Fibroblast of the aortic adventitia (primary cell): Measurements from ENCODE around the gene NT5C. TPM values are rescaled to one million over a fixed set of nuclear protein-coding genes. Genes with fewer than 3 reads are reported as not detected.
"Not testable (repeated sequence)": the region's sequence is repeated elsewhere in the genome, so short reads cannot be mapped to it uniquely, and the experiment has no call there.

Experiments used
- DNase-seq: peaks from one replicate; pipeline ENCODE4 v3.0.0-alpha.2; 2010; ENCODE audit warnings: low read depth
- H3K4me3 ChIP-seq: 2 replicates; pipeline ENCODE4 v1.5.1; 2011; ENCODE audit warnings: low read depth, mild to moderate bottlenecking, control low read depth, low read length, moderate library complexity
- total RNA-seq: library from RNA; depleted of rRNA; stranded (reverse); fragments of >200 nt; gene quantifications from 2 replicates; pipeline ENCODE4 v1.2.3, GENCODE V29; 2012; ENCODE audit warnings: low replicate concordance
- TF ChIP-seq, protein P1 (sequence below): IDR thresholded peaks from 2 replicates; pipeline ENCODE4 v1.5.1; 2011; ENCODE audit warnings: mild to moderate bottlenecking, low read length, control low read depth, inconsistent platforms; ENCODE audit not compliant: insufficient read depth

Gene NT5C
- total RNA-seq, 1 donor, result 39.8 TPM

DNA sequence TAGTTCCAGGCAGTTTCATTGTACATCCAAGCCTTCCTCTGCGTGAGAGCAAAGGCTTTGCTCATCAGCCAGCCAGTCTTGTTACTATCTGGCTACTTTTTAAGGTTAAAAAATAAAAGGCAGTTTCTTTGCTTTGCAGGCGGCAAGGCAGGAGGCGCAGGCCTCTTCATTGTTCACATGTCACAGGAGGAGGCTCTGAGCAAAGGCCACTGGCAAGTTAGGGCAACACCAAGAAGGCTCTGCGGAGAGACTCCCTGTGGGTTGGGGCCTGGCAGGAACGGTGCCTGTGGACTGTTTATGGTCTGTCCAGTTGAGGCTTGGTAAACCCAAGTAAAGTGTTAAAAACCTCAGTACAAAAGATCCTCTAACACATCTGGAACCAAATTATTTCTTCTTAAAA, 3.9 kb upstream of the NT5C start:
- no peak overlapping the region for H3K4me3 ChIP-seq
- TF ChIP-seq, protein P1, sequence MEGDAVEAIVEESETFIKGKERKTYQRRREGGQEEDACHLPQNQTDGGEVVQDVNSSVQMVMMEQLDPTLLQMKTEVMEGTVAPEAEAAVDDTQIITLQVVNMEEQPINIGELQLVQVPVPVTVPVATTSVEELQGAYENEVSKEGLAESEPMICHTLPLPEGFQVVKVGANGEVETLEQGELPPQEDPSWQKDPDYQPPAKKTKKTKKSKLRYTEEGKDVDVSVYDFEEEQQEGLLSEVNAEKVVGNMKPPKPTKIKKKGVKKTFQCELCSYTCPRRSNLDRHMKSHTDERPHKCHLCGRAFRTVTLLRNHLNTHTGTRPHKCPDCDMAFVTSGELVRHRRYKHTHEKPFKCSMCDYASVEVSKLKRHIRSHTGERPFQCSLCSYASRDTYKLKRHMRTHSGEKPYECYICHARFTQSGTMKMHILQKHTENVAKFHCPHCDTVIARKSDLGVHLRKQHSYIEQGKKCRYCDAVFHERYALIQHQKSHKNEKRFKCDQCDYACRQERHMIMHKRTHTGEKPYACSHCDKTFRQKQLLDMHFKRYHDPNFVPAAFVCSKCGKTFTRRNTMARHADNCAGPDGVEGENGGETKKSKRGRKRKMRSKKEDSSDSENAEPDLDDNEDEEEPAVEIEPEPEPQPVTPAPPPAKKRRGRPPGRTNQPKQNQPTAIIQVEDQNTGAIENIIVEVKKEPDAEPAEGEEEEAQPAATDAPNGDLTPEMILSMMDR, result no peak
- DNase-seq, result no peak

DNA sequence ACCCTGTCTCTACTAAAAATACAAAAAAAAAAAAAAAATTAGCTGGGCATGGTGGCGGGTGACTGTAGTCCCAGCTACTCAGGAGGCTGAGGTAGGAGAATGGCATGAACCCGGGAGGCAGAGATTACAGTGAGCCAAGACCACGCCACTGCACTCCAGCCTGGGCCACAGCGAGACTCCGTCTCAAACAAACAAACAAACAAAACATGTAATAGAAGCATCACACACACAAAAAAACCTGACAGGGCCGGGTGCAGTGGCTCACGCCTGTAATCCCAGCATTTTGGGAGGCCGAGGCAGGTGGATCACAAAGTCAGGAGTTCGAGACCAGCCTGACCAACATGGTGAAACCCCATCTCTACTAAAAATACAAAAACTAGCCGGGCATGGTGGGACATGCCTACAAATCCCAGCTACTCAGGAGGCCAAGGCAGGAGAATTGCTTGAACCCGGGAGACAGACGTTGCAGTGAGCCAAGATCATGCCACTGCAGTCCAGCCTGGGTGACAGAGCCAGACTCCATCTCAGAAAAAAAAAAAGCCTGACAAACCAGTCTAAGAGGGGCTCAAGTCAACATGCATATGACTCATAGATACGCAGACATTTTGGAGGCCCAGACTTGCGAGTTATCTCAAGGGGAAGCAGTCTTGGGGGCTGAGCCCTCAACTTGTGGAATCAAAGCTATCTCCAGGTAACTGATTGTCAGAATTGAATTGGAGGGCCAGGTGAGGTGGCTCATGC, 2.2 kb upstream of the NT5C start:
- not testable (repeated sequence) for H3K4me3 ChIP-seq, DNase-seq

DNA sequence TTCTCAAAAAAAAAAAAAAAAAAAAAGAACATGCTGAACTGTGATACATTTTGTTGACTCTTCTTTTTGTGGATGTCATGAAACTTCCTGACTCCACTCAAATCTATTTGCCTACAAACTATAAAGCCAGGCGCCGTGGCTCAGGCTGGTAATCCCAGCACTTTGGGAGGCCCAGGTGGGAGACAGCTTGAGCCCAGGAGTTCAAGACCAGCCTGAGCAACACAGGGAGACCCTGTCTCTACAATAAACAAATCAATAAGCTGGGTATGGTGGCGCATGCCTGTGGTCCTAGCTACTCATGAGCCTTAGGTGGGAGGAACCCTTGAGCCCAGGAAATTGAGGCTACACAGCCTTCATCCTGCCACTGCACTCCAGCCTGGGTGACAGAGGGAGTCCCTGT, 1.5 kb upstream of the NT5C start:
- DNase-seq, result no peak
- H3K4me3 ChIP-seq, result no peak overlapping the region
- TF ChIP-seq, protein P1, result no peak

DNA sequence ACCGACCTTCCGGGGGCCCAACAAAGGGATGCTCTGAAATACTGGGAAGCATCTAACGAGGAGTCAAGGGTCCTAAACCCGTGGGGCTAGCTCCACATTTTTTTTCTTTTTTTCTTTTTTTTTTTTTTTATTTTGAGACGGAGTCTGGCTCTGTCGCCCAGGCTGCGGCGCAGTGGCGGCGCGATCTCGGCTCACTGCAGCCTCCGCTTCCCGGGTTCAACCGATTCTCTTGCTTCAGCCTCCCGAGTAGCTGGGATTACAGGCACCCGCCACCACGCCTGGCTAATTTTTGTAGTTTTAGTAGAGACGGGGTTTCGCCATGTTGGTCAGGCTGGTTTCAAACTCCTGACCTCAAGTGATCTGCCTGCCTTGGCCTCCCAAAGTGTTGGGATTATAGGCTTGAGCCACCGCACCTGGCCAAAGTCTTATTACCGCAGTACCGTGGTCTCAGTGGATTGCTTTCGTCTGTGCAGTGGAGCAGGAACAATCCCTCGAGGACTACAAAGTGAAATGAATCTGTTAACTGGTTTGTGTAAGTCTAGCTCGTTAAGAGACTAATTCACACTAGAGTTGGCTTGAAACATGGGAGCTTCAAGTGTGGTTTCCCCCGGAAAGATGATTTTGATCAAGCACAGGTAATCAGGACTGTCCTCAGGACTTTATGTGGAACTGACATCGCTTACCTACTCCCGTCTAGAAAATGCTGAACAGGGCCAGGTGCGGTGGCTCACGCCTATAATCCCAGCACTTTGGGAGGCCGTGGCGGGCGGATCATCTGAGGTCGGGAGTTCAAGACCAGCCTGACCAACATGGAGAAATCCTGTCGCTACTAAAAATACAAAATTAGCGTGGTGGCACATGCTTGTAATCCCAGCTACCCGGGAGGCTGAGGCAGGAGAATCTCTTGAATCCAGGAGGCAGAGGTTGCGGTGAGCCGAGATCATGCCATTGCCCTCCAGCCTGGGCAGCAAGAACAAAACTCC, 767 bp upstream of the NT5C start:
- not testable (repeated sequence) for DNase-seq
- H3K4me3 ChIP-seq, result peak overlapping the region; percentile 74

DNA sequence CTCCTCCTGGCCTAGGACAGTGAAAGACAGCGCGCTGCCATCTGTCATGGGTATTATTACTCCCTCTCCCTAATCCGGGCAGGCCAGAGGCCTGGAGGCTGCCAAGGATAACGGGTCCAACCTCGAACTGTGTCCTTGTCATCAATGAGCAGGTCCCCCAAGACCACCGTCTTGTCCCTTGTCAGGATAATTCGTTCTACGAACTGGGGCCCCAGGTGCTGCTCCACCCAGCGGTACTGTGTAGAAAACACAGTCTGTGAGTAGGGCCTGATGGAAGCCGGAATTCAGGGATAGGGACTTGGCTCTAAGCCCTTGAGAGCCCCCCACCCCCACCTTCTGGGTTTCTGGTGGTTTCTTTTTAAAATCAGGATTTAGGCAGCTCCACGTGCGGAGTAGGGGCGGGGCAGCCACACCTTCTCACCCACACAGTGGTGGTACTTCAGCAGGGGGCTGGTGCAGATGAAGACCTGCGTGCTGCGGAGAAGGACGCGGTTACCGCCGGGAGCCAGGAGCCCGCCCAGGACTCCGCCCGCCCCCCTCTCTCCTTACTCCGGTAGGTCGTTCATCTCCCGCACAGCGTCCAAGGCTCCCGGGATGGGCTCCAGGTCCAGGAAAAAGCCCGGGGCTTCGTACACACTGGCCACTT, 787 bp downstream of the NT5C start:
- TF ChIP-seq, protein P1, result peak; percentile 60
- DNase-seq, result peak; percentile 49
- peak overlapping the region; percentile 74 for H3K4me3 ChIP-seq

DNA sequence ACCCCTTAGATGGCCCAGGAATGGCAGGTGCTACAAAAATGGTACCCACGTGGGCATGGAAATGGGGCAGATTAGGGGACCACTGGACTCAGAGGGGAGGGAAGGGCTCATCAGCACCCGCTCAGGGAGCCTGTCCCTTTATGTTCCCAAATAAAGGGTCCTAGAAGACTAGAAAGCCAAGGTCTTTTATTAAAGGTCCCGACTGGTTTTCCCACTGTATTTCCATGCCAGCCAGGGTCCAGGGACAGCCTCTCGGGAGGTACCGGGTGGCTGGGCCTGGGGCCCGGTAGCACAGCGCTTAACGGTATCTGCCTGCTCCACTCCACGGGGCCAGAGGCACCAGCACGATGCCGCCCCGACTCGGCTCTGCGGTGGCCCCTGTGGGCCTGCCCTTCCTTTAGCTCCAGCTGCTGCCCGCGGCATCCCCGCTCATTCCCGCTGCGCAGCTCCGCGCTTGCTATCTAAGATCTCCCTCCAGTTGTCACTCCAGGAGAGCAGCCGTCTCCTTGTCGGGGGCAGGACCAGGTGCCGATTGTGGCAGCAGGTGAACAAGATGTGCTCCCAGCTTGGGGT, 1.4 kb downstream of the NT5C start:
- TF ChIP-seq, protein P1, result no peak
- H3K4me3 ChIP-seq, result peak overlapping the region; percentile 74
- DNase-seq, result no peak

DNA sequence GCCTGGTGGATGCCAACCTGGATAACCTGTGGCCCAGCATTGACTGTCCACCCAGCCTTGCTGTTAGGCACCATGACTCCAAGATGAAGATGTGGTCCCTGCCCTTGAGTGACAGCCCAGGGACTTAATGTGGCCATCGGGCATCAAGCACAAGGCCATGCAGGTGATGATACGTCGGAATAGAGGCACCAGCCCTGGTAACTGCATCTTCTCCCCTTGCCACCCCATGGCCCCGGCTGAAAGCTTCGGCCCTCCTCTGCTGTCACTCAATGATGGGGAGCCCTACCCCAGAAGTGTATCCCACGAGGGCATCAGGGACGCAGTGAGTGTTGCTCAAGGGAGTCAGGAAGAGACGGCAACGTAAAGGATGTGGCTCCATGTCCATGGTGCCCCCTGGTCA, 2.0 kb downstream of the NT5C start:
- DNase-seq, result no peak
- TF ChIP-seq, protein P1, result no peak
- H3K4me3 ChIP-seq, result no peak overlapping the region
